NCI-H1436 treated with DMSO at 0.1 percent for 48 hours (cell line): ENCODE measurements around the gene KCTD12.

ENCODE experiments used
- DNase-seq: peaks from one replicate; lab custom pipeline; 2025; lab: John Stamatoyannopoulos, UW

The KCTD12 gene

GRCh38 chr13:76853921-76854608 is 32.1 kb downstream of the KCTD12 start:
- DNase-seq, result no peak

GRCh38 chr13:76853481-76853880 is 32.7 kb downstream of the KCTD12 start:
- DNase-seq, result no peak

GRCh38 chr13:76852986-76853385 is 33.2 kb downstream of the KCTD12 start:
- no peak for DNase-seq

GRCh38 chr13:76851961-76852360 is 34.2 kb downstream of the KCTD12 start:
- DNase-seq, result no peak

GRCh38 chr13:76849493-76849892 is 36.7 kb downstream of the KCTD12 start:
- no peak for DNase-seq

GRCh38 chr13:76848596-76848995 is 37.6 kb downstream of the KCTD12 start:
- no peak for DNase-seq

GRCh38 chr13:76846363-76846762 is 39.8 kb downstream of the KCTD12 start:
- DNase-seq, result no peak

- DNase-seq, result no peak
These were observed 40.3 kb downstream of the KCTD12 start for GRCh38 chr13:76845865-76846264.

- no peak for DNase-seq
These were observed 40.8 kb downstream of the KCTD12 start for GRCh38 chr13:76845367-76845766.

GRCh38 chr13:76837801-76838200 is 48.4 kb downstream of the KCTD12 start:
- DNase-seq, result no peak

- no peak for DNase-seq
These were observed 49.9 kb downstream of the KCTD12 start for GRCh38 chr13:76836311-76836710.

GRCh38 chr13:76833441-76833954 is 52.7 kb downstream of the KCTD12 start:
- no peak for DNase-seq

GRCh38 chr13:76832258-76832988 is 53.8 kb downstream of the KCTD12 start:
- DNase-seq, result no peak

- no peak for DNase-seq
These were observed 55.4 kb downstream of the KCTD12 start for GRCh38 chr13:76830805-76831204.
